Upper lobe of left lung (tissue), 6 donors: Measurements from ENCODE around the gene SAP30L. TPM values are rescaled to one million over a fixed set of nuclear protein-coding genes. Genes with fewer than 3 reads are reported as not detected.

Experiments
- ATAC-seq, 2 donors: fragments of 200-7000 bp; cut with Tn5 transposase; one replicate each; pipeline ENCODE4 v1.9.1; 2022; ENCODE audit warnings: mild to moderate bottlenecking in 2 of 2, moderate library complexity in 2 of 2; ENCODE audit not compliant: low FRiP score in 2 of 2
- DNase-seq, 2 donors: peaks; one replicate each; pipeline ENCODE4 v3.0.0-alpha.2; 2019 to 2020
- H3K27ac ChIP-seq, 4 donors: fragments of 200-600 bp; sonication (generic); one replicate each; pipeline ENCODE4 v1.5.1; 2016 to 2019
- H3K27me3 ChIP-seq, 4 donors: fragments of 200-600 bp; sonication (generic); one replicate each; pipeline ENCODE4 v1.5.1; 2017 to 2019
- H3K36me3 ChIP-seq, 4 donors: fragments of 200-600 bp; sonication (generic); one replicate each; pipeline ENCODE4 v1.5.1; 2016 to 2019
- H3K4me1 ChIP-seq, 4 donors: fragments of 200-600 bp; sonication (generic); one replicate each; pipeline ENCODE4 v1.5.1; 2018 to 2019
- H3K4me3 ChIP-seq, 4 donors: fragments of 200-600 bp; sonication (generic); one replicate each; pipeline ENCODE4 v1.5.1; 2017 to 2019; ENCODE audit warnings: mild to moderate bottlenecking in 2 of 4, moderate library complexity in 1 of 4
- H3K9me3 ChIP-seq, 4 donors: fragments of 200-600 bp; sonication (generic); one replicate each; pipeline ENCODE4 v1.5.1; 2018 to 2019
- EP300 ChIP-seq, 4 donors: sonication (generic); formaldehyde crosslinking; IDR thresholded peaks; one replicate each; pipeline ENCODE4 v1.5.1; 2017; ENCODE audit warnings: antibody characterized with exemption in 4 of 4, control low read depth in 2 of 4
- POLR2A ChIP-seq, 4 donors: fragments of 450-650 bp; IDR thresholded peaks; one replicate each; pipeline ENCODE4 v1.5.1; 2016 to 2017; ENCODE audit warnings: antibody characterized with exemption in 4 of 4, mild to moderate bottlenecking in 2 of 4
- POLR2AphosphoS5 ChIP-seq, 2 donors: sonication (generic); formaldehyde crosslinking; IDR thresholded peaks; one replicate each; pipeline ENCODE4 v1.5.1; 2017; ENCODE audit warnings: antibody characterized with exemption in 2 of 2
- WGBS, 2 donors: methylation state at CpG; one replicate each; pipeline ENCODE4 v1.1.5; 2017 to 2018; 5-methylcytosine and 5-hydroxymethylcytosine counted together
- total RNA-seq, 6 donors: library from RNA; depleted of rRNA in 4 of 6; stranded (reverse); fragments of >200 nt in 4 of 6; gene quantifications; one replicate each; pipeline versions ENCODE4 v1.1.0 to v1.2.1, GENCODE V29; 2016 to 2021
- TF ChIP-seq, protein P1 (sequence below), 6 experiments: fragments of 450-650 bp in 4 of 6; fragments of 200-600 bp in 2 of 6; sonication (generic) in 2 of 6; IDR thresholded peaks; one replicate each; pipeline ENCODE4 v1.5.1; 2016 to 2019; ENCODE audit warnings: antibody characterized with exemption in 6 of 6
- donor health status: DM: no; HTN: no; CAD: no; lungs with moderate emphysema.
- donor health status: DM: no; HTN: yes; CAD: no; lungs with severe emphysema.

SAP30L gene
- total RNA-seq, 6 donors from 2014 or later = 34.0 to 52.8 (median 37.8) TPM

GRCh38 chr5:154479944-154480750, 34.4 kb downstream of the SAP30L start:
- WGBS, 2 donors = 5 to 11% methylated on average over 17 to 24 of the region's 31 CpGs
- Histone ChIP-seq H3K27ac (no peak overlapping the region), H3K4me3 (no peak overlapping the region), H3K9me3 (no peaks in the 10 kb centered on the region), H3K4me1 (peaks cover 38 to 67% (median 44%) of the 10 kb centered on the region in 4 donors), H3K36me3 (no peaks in the 10 kb centered on the region), H3K27me3 (peaks cover 2 to 100% (median 74%) of the 10 kb centered on the region in 4 donors)
- TF ChIP-seq POLR2A (IDR thresholded peaks at IDR 0.05) (no peak), EP300 (IDR thresholded peaks at IDR 0.05) (no peak)
- TF ChIP-seq, protein P1, sequence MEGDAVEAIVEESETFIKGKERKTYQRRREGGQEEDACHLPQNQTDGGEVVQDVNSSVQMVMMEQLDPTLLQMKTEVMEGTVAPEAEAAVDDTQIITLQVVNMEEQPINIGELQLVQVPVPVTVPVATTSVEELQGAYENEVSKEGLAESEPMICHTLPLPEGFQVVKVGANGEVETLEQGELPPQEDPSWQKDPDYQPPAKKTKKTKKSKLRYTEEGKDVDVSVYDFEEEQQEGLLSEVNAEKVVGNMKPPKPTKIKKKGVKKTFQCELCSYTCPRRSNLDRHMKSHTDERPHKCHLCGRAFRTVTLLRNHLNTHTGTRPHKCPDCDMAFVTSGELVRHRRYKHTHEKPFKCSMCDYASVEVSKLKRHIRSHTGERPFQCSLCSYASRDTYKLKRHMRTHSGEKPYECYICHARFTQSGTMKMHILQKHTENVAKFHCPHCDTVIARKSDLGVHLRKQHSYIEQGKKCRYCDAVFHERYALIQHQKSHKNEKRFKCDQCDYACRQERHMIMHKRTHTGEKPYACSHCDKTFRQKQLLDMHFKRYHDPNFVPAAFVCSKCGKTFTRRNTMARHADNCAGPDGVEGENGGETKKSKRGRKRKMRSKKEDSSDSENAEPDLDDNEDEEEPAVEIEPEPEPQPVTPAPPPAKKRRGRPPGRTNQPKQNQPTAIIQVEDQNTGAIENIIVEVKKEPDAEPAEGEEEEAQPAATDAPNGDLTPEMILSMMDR (IDR thresholded peaks at IDR 0.05) = no peak
- DNase-seq = peak in 1 of 2 donors; percentile 51
- ATAC-seq = no peak

- 15 to 20% methylated on average over 2 to 3 of the region's 3 CpGs for WGBS, 2 donors
- Histone ChIP-seq H3K36me3 (no peaks in the 10 kb centered on the region), H3K27me3 (peaks cover 2 to 99% (median 71%) of the 10 kb centered on the region in 4 donors), H3K4me3 (no peak overlapping the region), H3K9me3 (no peaks in the 10 kb centered on the region), H3K27ac (no peak overlapping the region), H3K4me1 (peaks cover 33 to 60% (median 38%) of the 10 kb centered on the region in 4 donors)
- TF ChIP-seq POLR2AphosphoS5 (IDR thresholded peaks at IDR 0.05) (no peak), POLR2A (IDR thresholded peaks at IDR 0.05) (no peak), EP300 (IDR thresholded peaks at IDR 0.05) (no peak)
- TF ChIP-seq, protein P1 (IDR thresholded peaks at IDR 0.05) = no peak
- DNase-seq (no peak), ATAC-seq (no peak)
Observed at GRCh38 chr5:154480847-154481246, 35.0 kb downstream of the SAP30L start.

DNA sequence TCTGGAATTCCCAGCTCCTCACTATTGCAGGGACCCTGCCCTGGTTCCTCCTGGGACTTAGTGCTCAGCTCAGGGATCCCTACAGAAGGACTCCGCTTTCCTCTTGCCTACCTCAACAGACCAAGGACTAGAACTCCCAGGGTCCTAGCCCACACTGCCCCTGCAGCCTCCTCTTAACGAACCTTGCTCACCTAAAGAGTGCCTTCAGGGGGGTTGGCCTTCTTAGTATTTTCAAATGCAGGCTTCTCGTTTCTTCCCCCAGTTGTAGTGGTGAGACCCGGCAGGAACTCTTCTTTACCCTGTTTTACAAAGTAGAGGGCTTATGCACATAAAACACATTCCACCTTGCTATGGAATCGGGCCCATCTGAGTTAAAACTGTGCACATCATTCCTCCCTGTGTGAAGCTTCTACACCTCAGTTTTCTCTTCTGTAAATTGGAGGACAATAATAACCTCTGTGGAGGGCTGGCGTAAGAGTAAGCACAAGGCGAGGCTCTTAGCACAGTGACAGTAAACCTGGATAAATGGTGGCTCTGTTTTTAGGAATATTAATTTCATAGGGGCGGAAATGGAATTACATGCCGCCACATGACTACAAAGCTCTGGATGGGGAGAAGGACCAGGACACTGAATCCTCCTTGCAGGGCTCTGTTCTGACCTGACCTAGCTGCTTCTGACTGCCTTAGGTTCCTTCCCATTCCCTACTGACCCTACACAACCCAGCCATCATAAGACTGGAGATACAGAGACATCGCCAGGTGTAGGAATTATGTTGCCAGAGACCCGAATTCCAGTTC, 36.0 kb downstream of the SAP30L start:
- Histone ChIP-seq H3K36me3 (no peaks in the 10 kb centered on the region), H3K27ac (no peak overlapping the region), H3K27me3 (peaks cover 2 to 98% (median 62%) of the 10 kb centered on the region in 4 donors), H3K4me1 (peaks cover 24 to 52% (median 32%) of the 10 kb centered on the region in 4 donors), H3K4me3 (no peak overlapping the region), H3K9me3 (no peaks in the 10 kb centered on the region)
- no peak for DNase-seq
- no peak for ATAC-seq
- 15 to 19% methylated on average over 11 of the region's 11 CpGs for WGBS, 2 donors
- TF ChIP-seq, protein P1 (IDR thresholded peaks at IDR 0.05) = no peak
- no peak for TF ChIP-seq POLR2A (IDR thresholded peaks at IDR 0.05)
- TF ChIP-seq POLR2AphosphoS5 (IDR thresholded peaks at IDR 0.05) = no peak
- no peak for TF ChIP-seq EP300 (IDR thresholded peaks at IDR 0.05)

DNA sequence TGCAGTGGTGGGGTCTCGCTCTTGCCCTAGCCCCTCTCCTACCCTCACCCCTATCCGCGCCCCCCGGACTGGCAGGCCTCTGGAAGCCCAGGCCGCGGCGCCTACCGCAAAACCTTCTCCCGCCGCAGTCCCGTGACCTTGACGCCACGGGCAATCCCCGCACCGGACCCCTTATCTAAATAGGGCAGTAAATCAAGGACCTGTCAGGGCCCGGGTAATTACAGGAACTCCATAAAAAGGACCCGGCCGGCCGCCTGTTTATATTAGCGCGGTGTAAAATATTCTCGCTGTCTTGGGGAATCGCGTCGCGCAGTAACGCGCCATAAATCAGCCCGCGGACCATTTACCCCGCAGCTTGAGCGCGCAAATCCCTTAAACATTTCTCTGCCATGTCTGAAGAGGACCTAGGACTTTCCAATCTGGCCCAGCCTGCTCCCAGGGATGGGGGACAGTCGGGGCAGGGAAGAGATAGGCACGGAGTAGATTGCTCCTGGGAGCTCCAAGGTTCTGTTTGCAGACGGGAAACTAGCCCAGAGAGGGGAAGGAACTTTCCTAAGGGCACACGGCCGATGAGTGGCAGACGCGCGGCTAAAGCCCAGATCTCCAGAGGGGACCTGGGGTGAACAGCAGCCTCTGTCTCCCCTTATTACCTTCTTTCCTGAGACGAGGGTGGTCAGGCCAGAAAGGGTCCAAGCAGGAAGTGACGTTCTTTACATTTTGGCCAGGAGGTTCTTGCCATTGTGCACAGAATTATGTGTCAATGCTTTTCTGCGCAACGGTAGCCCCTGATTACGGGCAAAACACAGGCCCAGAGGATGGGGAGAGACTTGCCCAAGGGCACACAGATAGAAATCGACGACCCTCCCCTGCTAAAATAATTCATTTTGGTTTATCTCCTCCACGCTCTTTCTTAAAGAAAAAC, 37.0 kb downstream of the SAP30L start:
- H3K27me3 ChIP-seq = peaks cover 2 to 98% (median 53%) of the 10 kb centered on the region in 4 donors
- no peak for ATAC-seq
- TF ChIP-seq POLR2AphosphoS5 (IDR thresholded peaks at IDR 0.05) (no peak), EP300 (IDR thresholded peaks at IDR 0.05) (no peak), POLR2A (IDR thresholded peaks at IDR 0.05) (no peak)
- TF ChIP-seq, protein P1 (IDR thresholded peaks at IDR 0.05) = no peak
- 8 to 23% methylated on average over 14 to 49 of the region's 49 CpGs for whole genome bisulfite sequencing, 2 donors
- H3K36me3 ChIP-seq = no peaks in the 10 kb centered on the region
- H3K4me1 ChIP-seq = peaks cover 16 to 44% (median 22%) of the 10 kb centered on the region in 4 donors
- no peak overlapping the region for H3K4me3 ChIP-seq
- no peak overlapping the region for H3K27ac ChIP-seq
- peak in 1 of 2 donors; percentile 33 for DNase-seq
- no peaks in the 10 kb centered on the region for H3K9me3 ChIP-seq
